ENCODE measurements around the gene GORASP1. TPM values are rescaled to one million over a fixed set of nuclear protein-coding genes. Genes with fewer than 3 reads are reported as not detected.

Gene GORASP1
- polyA plus RNA-seq, 1 donor (not counting 4 experiments of a cell fraction or from before 2014, with no cell fraction given): 43.7 TPM

- Histone ChIP-seq H3K9me1 (ENCODE audit: control insufficient read depth, extremely low read depth, insufficient read depth, low read length) (no peaks in the 10 kb centered on the region), H4K20me1 (ENCODE audit: control insufficient read depth, extremely low read depth, insufficient read depth, low read length) (no peaks in the 10 kb centered on the region), H3K36me3 (ENCODE audit: control insufficient read depth in 2 of 2, extremely low read depth in 1 of 2, insufficient read depth in 2 of 2, low read length in 2 of 2) (peaks cover 0 to 2% of the 10 kb centered on the region in 2 experiments), H3K27me3 (ENCODE audit: control insufficient read depth, extremely low read depth, insufficient read depth, low read length) (no peaks in the 10 kb centered on the region), H3K4me1 (ENCODE audit: control insufficient read depth, extremely low read depth, insufficient read depth, low read length) (peaks cover 4% of the 10 kb centered on the region), H3K4me2 (ENCODE audit: control insufficient read depth, extremely low read depth, insufficient read depth, low read depth, low read length) (no peak overlapping the region), H3K4me3 (ENCODE audit: control insufficient read depth in 2 of 3, extremely low read depth in 1 of 3, insufficient read depth in 2 of 3, low read depth in 1 of 3, low read length in 3 of 3) (no peak overlapping the region), H3K9me3 (ENCODE audit: control insufficient read depth, low read depth, low read length) (no peaks in the 10 kb centered on the region), H3K9ac (ENCODE audit: control insufficient read depth, extremely low read depth, insufficient read depth, low read length) (no peak overlapping the region), H3K79me2 (ENCODE audit: control insufficient read depth, insufficient read depth, low read length) (no peaks in the 10 kb centered on the region), H3K27ac (ENCODE audit: control insufficient read depth, insufficient read depth, low read length) (no peak overlapping the region), H2AFZ (ENCODE audit: control insufficient read depth, low read length) (no peak overlapping the region)
- DNase-seq (ENCODE audit: low read depth, low spot score) (no peak), FAIRE-seq (no peak)
- dilution Hi-C loops (cut with MboI; ENCODE audit: extremely low pct_ligation_motif_present, low sequenced_read_pairs): no loop called here
- TF ChIP-seq CTCF (optimal IDR thresholded peaks at IDR 0.05 in 1 of 3, IDR thresholded peaks at IDR 0.05 in 1 of 3, conservative IDR thresholded peaks at IDR 0.05 in 1 of 3; ENCODE audit: extremely low read depth in 1 of 3, insufficient read depth in 2 of 3, low read length in 3 of 3): no peak
- no peak for TF ChIP-seq EZH2 (IDR thresholded peaks at IDR 0.05; ENCODE audit: low read length)
Measured at GRCh38 chr3:39112113-39112512, 4.7 kb upstream of the GORASP1 start.

DNA sequence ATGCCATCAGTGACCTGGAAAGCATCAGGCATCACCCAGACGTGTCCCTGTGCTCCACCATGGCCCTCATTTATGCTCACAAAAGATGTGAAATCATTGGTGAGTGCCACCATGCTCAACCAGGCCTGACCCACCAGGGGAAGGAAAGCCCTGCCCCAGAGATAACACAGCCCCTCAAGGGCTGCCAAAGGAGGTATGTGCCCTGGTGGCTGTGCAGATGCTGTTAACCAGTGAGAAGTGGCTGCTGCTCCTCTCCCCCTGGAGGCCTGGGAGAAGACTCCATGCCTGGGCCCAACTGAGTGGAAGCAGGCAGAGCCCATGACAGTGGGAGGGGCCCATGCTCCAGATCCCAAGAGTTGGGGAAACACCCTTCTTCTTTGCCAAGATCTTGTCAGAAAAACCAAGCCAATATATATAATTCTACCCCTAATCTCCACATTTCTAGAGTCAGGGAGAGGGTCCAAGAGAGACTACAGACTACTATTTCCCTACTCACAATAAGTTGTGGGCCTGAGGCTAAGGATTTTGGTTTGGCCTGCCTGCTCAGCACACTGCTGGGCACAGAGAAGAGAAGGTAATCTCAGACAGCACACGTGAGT is 2.7 kb upstream of the GORASP1 start:
- Histone ChIP-seq H3K27ac (ENCODE audit: control insufficient read depth, insufficient read depth, low read length) (no peak overlapping the region), H3K4me3 (ENCODE audit: control insufficient read depth in 2 of 3, extremely low read depth in 1 of 3, insufficient read depth in 2 of 3, low read depth in 1 of 3, low read length in 3 of 3) (no peak overlapping the region), H3K4me1 (ENCODE audit: control insufficient read depth, extremely low read depth, insufficient read depth, low read length) (peaks cover 15% of the 10 kb centered on the region), H3K4me2 (ENCODE audit: control insufficient read depth, extremely low read depth, insufficient read depth, low read depth, low read length) (no peak overlapping the region), H3K27me3 (ENCODE audit: control insufficient read depth, extremely low read depth, insufficient read depth, low read length) (no peaks in the 10 kb centered on the region), H3K36me3 (ENCODE audit: control insufficient read depth in 2 of 2, extremely low read depth in 1 of 2, insufficient read depth in 2 of 2, low read length in 2 of 2) (peaks cover 0 to 2% of the 10 kb centered on the region in 2 experiments), H3K79me2 (ENCODE audit: control insufficient read depth, insufficient read depth, low read length) (peaks cover 18% of the 10 kb centered on the region), H3K9ac (ENCODE audit: control insufficient read depth, extremely low read depth, insufficient read depth, low read length) (no peak overlapping the region), H3K9me3 (ENCODE audit: control insufficient read depth, low read depth, low read length) (no peaks in the 10 kb centered on the region), H3K9me1 (ENCODE audit: control insufficient read depth, extremely low read depth, insufficient read depth, low read length) (no peaks in the 10 kb centered on the region), H2AFZ (ENCODE audit: control insufficient read depth, low read length) (no peak overlapping the region), H4K20me1 (ENCODE audit: control insufficient read depth, extremely low read depth, insufficient read depth, low read length) (no peaks in the 10 kb centered on the region)
- dilution Hi-C loops (cut with MboI; ENCODE audit: extremely low pct_ligation_motif_present, low sequenced_read_pairs): no loop called here
- TF ChIP-seq EZH2 (IDR thresholded peaks at IDR 0.05; ENCODE audit: low read length): no peak
- TF ChIP-seq CTCF (optimal IDR thresholded peaks at IDR 0.05 in 1 of 3, IDR thresholded peaks at IDR 0.05 in 1 of 3, conservative IDR thresholded peaks at IDR 0.05 in 1 of 3; ENCODE audit: extremely low read depth in 1 of 3, insufficient read depth in 2 of 3, low read length in 3 of 3): no peak
- DNase-seq (ENCODE audit: low read depth, low spot score) (no peak), FAIRE-seq (no peak)

Measured in keratinocyte (primary cell).